ENCODE measurements around the gene SACM1L. TPM values are rescaled to one million over a fixed set of nuclear protein-coding genes. Genes with fewer than 3 reads are reported as not detected.

Gene SACM1L
- total RNA-seq, 1 donor from 2014 or later = 34.5 TPM

GRCh38 chr3:45716790-45717336 is 27.7 kb downstream of the SACM1L start:
- H3K27me3 Mint-ChIP-seq (ENCODE audit: low read depth) = no peaks in the 10 kb centered on the region
- no peaks in the 10 kb centered on the region for H3K9me3 Mint-ChIP-seq (ENCODE audit: low read depth)
- H3K27ac Mint-ChIP-seq (ENCODE audit: unreplicated experiment) = no peak overlapping the region
- TF ChIP-seq CTCF (IDR thresholded peaks at IDR 0.05) = no peak
- DNase-seq (ENCODE audit: low spot score) = no peak
- H3K4me1 Mint-ChIP-seq (ENCODE audit: low read depth) = peaks cover 27% of the 10 kb centered on the region
- no peak overlapping the region for H3K4me3 Mint-ChIP-seq (ENCODE audit: unreplicated experiment)
- H3K36me3 Mint-ChIP-seq (ENCODE audit: low read depth) = peaks cover 20% of the 10 kb centered on the region

- Mint-ChIP-seq H3K4me1 (ENCODE audit: low read depth) (peaks cover 22% of the 10 kb centered on the region), H3K4me3 (ENCODE audit: unreplicated experiment) (no peak overlapping the region), H3K27me3 (ENCODE audit: low read depth) (no peaks in the 10 kb centered on the region), H3K27ac (ENCODE audit: unreplicated experiment) (no peak overlapping the region), H3K9me3 (ENCODE audit: low read depth) (no peaks in the 10 kb centered on the region), H3K36me3 (ENCODE audit: low read depth) (peaks cover 26% of the 10 kb centered on the region)
- no peak for TF ChIP-seq CTCF (IDR thresholded peaks at IDR 0.05)
- no peak for DNase-seq (ENCODE audit: low spot score)
Observed at GRCh38 chr3:45719655-45720487, 30.7 kb downstream of the SACM1L start.

GRCh38 chr3:45724911-45725310 is 35.7 kb downstream of the SACM1L start:
- Mint-ChIP-seq H3K27ac (ENCODE audit: unreplicated experiment) (no peak overlapping the region), H3K9me3 (ENCODE audit: low read depth) (no peaks in the 10 kb centered on the region), H3K4me3 (ENCODE audit: unreplicated experiment) (no peak overlapping the region), H3K4me1 (ENCODE audit: low read depth) (peaks cover 28% of the 10 kb centered on the region), H3K36me3 (ENCODE audit: low read depth) (peaks cover 25% of the 10 kb centered on the region), H3K27me3 (ENCODE audit: low read depth) (no peaks in the 10 kb centered on the region)
- no peak for DNase-seq (ENCODE audit: low spot score)
- no peak for TF ChIP-seq CTCF (IDR thresholded peaks at IDR 0.05)

- H3K27me3 Mint-ChIP-seq (ENCODE audit: low read depth) = no peaks in the 10 kb centered on the region
- DNase-seq (ENCODE audit: low spot score) = no peak
- peak overlapping the region; percentile 36 for H3K27ac Mint-ChIP-seq (ENCODE audit: unreplicated experiment)
- no peak for TF ChIP-seq CTCF (IDR thresholded peaks at IDR 0.05)
- H3K9me3 Mint-ChIP-seq (ENCODE audit: low read depth) = no peaks in the 10 kb centered on the region
- H3K4me1 Mint-ChIP-seq (ENCODE audit: low read depth) = peaks cover 20% of the 10 kb centered on the region
- H3K4me3 Mint-ChIP-seq (ENCODE audit: unreplicated experiment) = no peak overlapping the region
- peaks cover 26% of the 10 kb centered on the region for H3K36me3 Mint-ChIP-seq (ENCODE audit: low read depth)
Observed at GRCh38 chr3:45729614-45730013, 40.4 kb downstream of the SACM1L start.

GRCh38 chr3:45730409-45731154 is 41.4 kb downstream of the SACM1L start:
- peaks cover 28% of the 10 kb centered on the region for H3K36me3 Mint-ChIP-seq (ENCODE audit: low read depth)
- H3K27me3 Mint-ChIP-seq (ENCODE audit: low read depth) = no peaks in the 10 kb centered on the region
- peaks cover 24% of the 10 kb centered on the region for H3K4me1 Mint-ChIP-seq (ENCODE audit: low read depth)
- TF ChIP-seq CTCF (IDR thresholded peaks at IDR 0.05) = no peak
- H3K9me3 Mint-ChIP-seq (ENCODE audit: low read depth) = no peaks in the 10 kb centered on the region
- H3K4me3 Mint-ChIP-seq (ENCODE audit: unreplicated experiment) = no peak overlapping the region
- no peak overlapping the region for H3K27ac Mint-ChIP-seq (ENCODE audit: unreplicated experiment)
- DNase-seq (ENCODE audit: low spot score) = no peak

All from chondrocyte (in vitro differentiated cells).